HepG2 (cell line): ENCODE data around the gene MYO5A. TPM values are rescaled to one million over a fixed set of nuclear protein-coding genes. Genes with fewer than 3 reads are reported as not detected.

Source experiments
- ATF2 ChIP-seq: sonication (generic); formaldehyde crosslinking; IDR thresholded peaks from 2 replicates; pipeline ENCODE4 v1.4.0; 2020; ENCODE audit warnings: missing genetic modification reagents
- CTCF ChIP-seq: sonication (generic); formaldehyde crosslinking; IDR thresholded peaks from 2 replicates; pipeline ENCODE4 v1.5.0; 2020; ENCODE audit warnings: mild to moderate bottlenecking, missing genetic modification reagents, moderate library complexity
- GLI4 ChIP-seq: sonication (generic); formaldehyde crosslinking; IDR thresholded peaks from 2 replicates; pipeline ENCODE4 v1.5.1; 2020; ENCODE audit warnings: missing genetic modification reagents, mild to moderate bottlenecking, moderate library complexity, borderline replicate concordance
- GMEB1 ChIP-seq: sonication (generic); formaldehyde crosslinking; IDR thresholded peaks from 2 replicates; pipeline ENCODE4 v1.5.1; 2020; ENCODE audit warnings: missing genetic modification reagents, mild to moderate bottlenecking, borderline replicate concordance
- HNF1A ChIP-seq, 2 experiments: sonication (generic) in 1 of 2; formaldehyde crosslinking in 1 of 2; IDR thresholded peaks; 2 replicates each; pipeline versions ENCODE4 v1.4.0 to v1.6.1; 2016 to 2020; ENCODE audit warnings: borderline replicate concordance in 1 of 2, low read depth in 1 of 2, mild to moderate bottlenecking in 1 of 2, missing genetic modification reagents in 1 of 2
- YY1 ChIP-seq: IDR thresholded peaks from 2 replicates; pipeline ENCODE4 v1.6.1; 2011; ENCODE audit warnings: low read length, low read depth, moderate library complexity, mild to moderate bottlenecking; ENCODE audit not compliant: insufficient read depth, insufficient replicate concordance
- ZFP91 ChIP-seq: sonication (generic); formaldehyde crosslinking; IDR thresholded peaks from 2 replicates; pipeline ENCODE4 v1.9.0; 2022; ENCODE audit warnings: missing genetic modification reagents, mild to moderate bottlenecking, borderline replicate concordance
- ZFY ChIP-seq: sonication (generic); formaldehyde crosslinking; IDR thresholded peaks from 2 replicates; pipeline ENCODE4 v1.4.0; 2020; ENCODE audit warnings: missing genetic modification reagents
- ZNF33B ChIP-seq: sonication (generic); formaldehyde crosslinking; IDR thresholded peaks from 2 replicates; pipeline ENCODE4 v1.5.1; 2020; ENCODE audit warnings: mild to moderate bottlenecking, missing genetic modification reagents
- ZNF841 ChIP-seq: sonication (generic); formaldehyde crosslinking; IDR thresholded peaks from 2 replicates; pipeline ENCODE4 v1.8.1; 2023; ENCODE audit warnings: missing genetic modification reagents, borderline replicate concordance
- polyA plus RNA-seq, 8 experiments: library from polyadenylated mRNA; depleted of rRNA in 3 of 8; stranded (reverse) in 7 of 8; unstranded in 1 of 8; fragments of >200 nt; fragmentation: Illumina TruSeq in 4 of 8; extraction: Trizol in 4 of 8; gene quantifications; 2 replicates each; pipeline versions ENCODE4 v1.2.1 to v1.2.3, GENCODE V29; 2011 to 2016; ENCODE audit warnings: low read depth in 4 of 8, missing spikeins in 1 of 8, mixed read lengths in 1 of 8; ENCODE audit not compliant: insufficient read depth in 1 of 8
- total RNA-seq, 5 experiments: library from RNA; depleted of rRNA; stranded (reverse); fragments of >200 nt; fragmentation: Illumina TruSeq; extraction: Trizol; gene quantifications; 2 replicates each; pipeline ENCODE4 v1.2.3, GENCODE V29; 2016; ENCODE audit warnings: low read depth in 1 of 5

MYO5A gene
- total and polyA plus RNA-seq, 2 of the 13 experiments (the other 11 are each of a cell fraction or from before 2014, with no cell fraction given), result 2.8 to 4.8 TPM

- TF ChIP-seq ZFP91 (CRISPR knock-in tag) (0 out of 2 replicates have a peak, but pooled peaks have one; percentile 50), ZFY (CRISPR knock-in tag) (peak; percentile 68), ATF2 (CRISPR knock-in tag) (no peak), ZNF33B (CRISPR knock-in tag) (peak; percentile 46; the same call in 1 of the 2 replicates), ZNF841 (CRISPR knock-in tag) (no peak), YY1 (peak; percentile 43), HNF1A (IDR thresholded peaks at IDR 0.05; ENCODE audit: low read depth) (no peak), HNF1A (CRISPR knock-in tag; IDR thresholded peaks at IDR 0.05; ENCODE audit: borderline replicate concordance) (0 out of 2 replicates have a peak, but pooled peaks have one; percentile 26), CTCF (0 out of 2 replicates have a peak, but pooled peaks have one; percentile 23), GLI4 (CRISPR knock-in tag) (peak; percentile 54; the same call in 1 of the 2 replicates), GMEB1 (CRISPR knock-in tag) (no peak)
Measured at GRCh38 chr15:52528564-52529340, at the start of gene MYO5A (continued).
